Esophagus (tissue), 2 donors: ENCODE data around the gene MAP3K19. TPM values are rescaled to one million over a fixed set of nuclear protein-coding genes. Genes with fewer than 3 reads are reported as not detected.

ENCODE experiments used
- H3K27ac ChIP-seq, 2 donors: one replicate each; pipeline ENCODE4 v1.5.1; 2013; ENCODE audit warnings: low read depth in 2 of 2, mild to moderate bottlenecking in 2 of 2, inconsistent platforms in 1 of 2, low read length in 1 of 2, moderate library complexity in 1 of 2
- H3K27me3 ChIP-seq, 2 donors: one replicate each; pipeline ENCODE4 v1.6.1; 2013; ENCODE audit warnings: low read length in 2 of 2, control low read depth in 1 of 2, mild to moderate bottlenecking in 1 of 2; ENCODE audit not compliant: insufficient read depth in 2 of 2, control insufficient read depth in 1 of 2
- H3K36me3 ChIP-seq, 2 donors: one replicate each; pipeline ENCODE4 v1.6.1; 2013; ENCODE audit warnings: low read length in 1 of 2; ENCODE audit not compliant: control insufficient read depth in 2 of 2, insufficient read depth in 2 of 2
- H3K4me1 ChIP-seq, 2 donors: one replicate each; pipeline ENCODE4 v1.6.1; 2013; ENCODE audit warnings: low read length in 1 of 2; ENCODE audit not compliant: control insufficient read depth in 2 of 2, insufficient read depth in 2 of 2
- H3K4me3 ChIP-seq, 2 donors: one replicate each; pipeline ENCODE4 v1.5.1; 2013; ENCODE audit warnings: low read length in 2 of 2, mild to moderate bottlenecking in 2 of 2, low read depth in 1 of 2, moderate library complexity in 1 of 2
- H3K9me3 ChIP-seq, 2 donors: one replicate each; pipeline ENCODE4 v1.6.1; 2013; ENCODE audit warnings: mild to moderate bottlenecking in 2 of 2, low read depth in 1 of 2, low read length in 1 of 2, moderate library complexity in 1 of 2; ENCODE audit not compliant: control insufficient read depth in 2 of 2, insufficient read depth in 1 of 2
- WGBS, 2 donors: extraction: QIAGEN DNeasy Blood & Tissue Kit; methylation state at CpG; one replicate each; pipeline ENCODE4 v1.1.7; 2013; 5-methylcytosine and 5-hydroxymethylcytosine counted together
- polyA plus RNA-seq, 2 donors: library from polyadenylated mRNA; stranded (reverse); fragments of 200-250 nt; gene quantifications; one replicate each; pipeline ENCODE4 v1.2.3, GENCODE V29; 2013
- donor health status: healthy with polysubstance abuse.
- donor health status: Bipolar disorder and iron deficiency.

Gene MAP3K19
- polyA plus RNA-seq, 2 donors: not detected

GRCh38 chr2:135076556-135076955, 29.3 kb upstream of the MAP3K19 start:
- Histone ChIP-seq H3K4me3 (no peak overlapping the region), H3K9me3 (peaks cover 0 to 5% of the 10 kb centered on the region in 2 donors), H3K36me3 (peaks cover 0 to 2% of the 10 kb centered on the region in 2 donors), H3K27ac (no peak overlapping the region), H3K4me1 (peaks cover 3 to 5% of the 10 kb centered on the region in 2 donors), H3K27me3 (no peaks in the 10 kb centered on the region)
- WGBS, 2 donors: 97 to 98% methylated on average over 2 of the region's 2 CpGs

GRCh38 chr2:135074216-135074615, 27.0 kb upstream of the MAP3K19 start:
- no peak overlapping the region for H3K27ac ChIP-seq
- peaks cover 0 to 2% of the 10 kb centered on the region in 2 donors for H3K36me3 ChIP-seq
- no peaks in the 10 kb centered on the region for H3K27me3 ChIP-seq
- peaks cover 0 to 7% of the 10 kb centered on the region in 2 donors for H3K9me3 ChIP-seq
- no peak overlapping the region for H3K4me3 ChIP-seq
- peaks cover 3 to 5% of the 10 kb centered on the region in 2 donors for H3K4me1 ChIP-seq
- WGBS, 2 donors: 63 to 77% methylated on average over 3 of the region's 3 CpGs

GRCh38 chr2:135072125-135072997, 25.1 kb upstream of the MAP3K19 start:
- H3K9me3 ChIP-seq: peaks cover 0 to 7% of the 10 kb centered on the region in 2 donors
- no peaks in the 10 kb centered on the region for H3K27me3 ChIP-seq
- H3K4me1 ChIP-seq: peaks cover 3 to 5% of the 10 kb centered on the region in 2 donors
- 95 to 96% methylated on average over 3 of the region's 3 CpGs for WGBS, 2 donors
- peaks cover 0 to 2% of the 10 kb centered on the region in 2 donors for H3K36me3 ChIP-seq
- no peak overlapping the region for H3K4me3 ChIP-seq
- no peak overlapping the region for H3K27ac ChIP-seq

- no peak overlapping the region for H3K4me3 ChIP-seq
- no peaks in the 10 kb centered on the region for H3K4me1 ChIP-seq
- no peaks in the 10 kb centered on the region for H3K27me3 ChIP-seq
- H3K27ac ChIP-seq: no peak overlapping the region
- peaks cover 0 to 3% of the 10 kb centered on the region in 2 donors for H3K9me3 ChIP-seq
- 72 to 78% methylated on average over 1 of the region's 1 CpG for WGBS, 2 donors
- no peaks in the 10 kb centered on the region for H3K36me3 ChIP-seq
Observed at GRCh38 chr2:135066710-135067109, 19.5 kb upstream of the MAP3K19 start.

- no peaks in the 10 kb centered on the region for H3K9me3 ChIP-seq
- WGBS, 2 donors: 96 to 100% methylated on average over 2 of the region's 2 CpGs
- H3K4me1 ChIP-seq: no peaks in the 10 kb centered on the region
- no peak overlapping the region for H3K27ac ChIP-seq
- no peak overlapping the region for H3K4me3 ChIP-seq
- H3K36me3 ChIP-seq: no peaks in the 10 kb centered on the region
- no peaks in the 10 kb centered on the region for H3K27me3 ChIP-seq
Observed at GRCh38 chr2:135064149-135064548, 16.9 kb upstream of the MAP3K19 start.

- Histone ChIP-seq H3K4me1 (no peaks in the 10 kb centered on the region), H3K27ac (no peak overlapping the region), H3K36me3 (no peaks in the 10 kb centered on the region), H3K27me3 (no peaks in the 10 kb centered on the region), H3K4me3 (no peak overlapping the region), H3K9me3 (no peaks in the 10 kb centered on the region)
- 82 to 90% methylated on average over 1 of the region's 1 CpG for WGBS, 2 donors
Observed at GRCh38 chr2:135063210-135063609, 16.0 kb upstream of the MAP3K19 start.

GRCh38 chr2:135059577-135059976, 12.3 kb upstream of the MAP3K19 start:
- Histone ChIP-seq H3K4me3 (no peak overlapping the region), H3K27ac (no peak overlapping the region), H3K4me1 (no peaks in the 10 kb centered on the region), H3K9me3 (no peaks in the 10 kb centered on the region), H3K27me3 (no peaks in the 10 kb centered on the region), H3K36me3 (no peaks in the 10 kb centered on the region)

GRCh38 chr2:135056790-135057189, 9.5 kb upstream of the MAP3K19 start:
- Histone ChIP-seq H3K27me3 (no peaks in the 10 kb centered on the region), H3K4me1 (no peaks in the 10 kb centered on the region), H3K36me3 (no peaks in the 10 kb centered on the region), H3K27ac (no peak overlapping the region), H3K4me3 (no peak overlapping the region), H3K9me3 (no peaks in the 10 kb centered on the region)

GRCh38 chr2:135055182-135055786, 8.0 kb upstream of the MAP3K19 start:
- peak overlapping the region in 1 of 2 donors; percentile 36 for H3K27ac ChIP-seq
- H3K4me3 ChIP-seq: no peak overlapping the region
- H3K9me3 ChIP-seq: no peaks in the 10 kb centered on the region
- WGBS, 2 donors: 54 to 68% methylated on average over 2 of the region's 2 CpGs
- H3K27me3 ChIP-seq: no peaks in the 10 kb centered on the region
- H3K4me1 ChIP-seq: no peaks in the 10 kb centered on the region
- H3K36me3 ChIP-seq: no peaks in the 10 kb centered on the region
